Measurements from ENCODE around the gene TTYH3.

DNA sequence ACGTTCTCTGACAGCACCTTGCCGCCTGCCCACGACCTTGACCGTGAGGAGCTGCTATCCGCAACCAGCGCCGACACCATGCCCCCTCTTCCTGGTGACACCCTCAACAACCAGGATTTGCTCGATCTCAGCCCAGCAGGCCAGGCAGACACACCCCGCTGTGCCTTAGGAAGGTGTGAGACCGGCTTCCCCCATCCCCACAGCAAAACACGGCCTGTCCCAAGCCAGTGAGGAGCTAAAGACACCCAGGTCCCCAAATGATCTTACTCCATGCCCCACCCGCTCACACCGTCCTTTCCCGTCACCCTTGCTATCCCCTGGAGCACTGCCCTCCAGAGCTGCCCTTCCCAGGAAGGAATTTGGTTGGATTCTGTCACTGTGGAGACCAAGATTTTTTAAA is 21.3 kb upstream of the TTYH3 start:
- no peak for TF ChIP-seq CTCF (IDR thresholded peaks at IDR 0.05; ENCODE audit: low read depth, low read length, poor library complexity, severe bottlenecking)
- TF ChIP-seq EZH2phosphoT487 (IDR thresholded peaks at IDR 0.05; ENCODE audit: borderline replicate concordance, low read length): no peak

Data from DOHH2 (cell line).